ENCODE data around the gene ENDOD1.

DNA sequence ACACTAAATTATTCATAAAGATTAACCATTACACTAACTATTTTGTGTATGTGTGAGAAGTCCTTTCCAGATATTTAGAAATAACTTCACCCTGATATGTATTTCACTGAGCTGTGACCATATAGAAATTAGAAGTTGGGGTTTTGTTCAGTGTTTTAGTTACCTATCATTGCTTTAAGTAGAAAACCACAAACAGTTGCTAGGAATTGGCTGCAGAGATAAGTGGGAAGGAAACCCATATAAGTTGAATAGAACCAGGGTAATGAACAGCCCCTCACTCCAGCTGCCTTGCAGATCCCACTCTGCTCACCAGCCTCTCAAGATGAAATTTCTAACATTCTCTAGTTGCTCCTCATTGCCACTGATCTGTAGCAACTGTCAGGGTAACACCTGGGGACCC lies 12.7 kb upstream of the ENDOD1 start:
- no peak for TF ChIP-seq POLR2A (IDR thresholded peaks at IDR 0.05)
- TF ChIP-seq, protein P1, sequence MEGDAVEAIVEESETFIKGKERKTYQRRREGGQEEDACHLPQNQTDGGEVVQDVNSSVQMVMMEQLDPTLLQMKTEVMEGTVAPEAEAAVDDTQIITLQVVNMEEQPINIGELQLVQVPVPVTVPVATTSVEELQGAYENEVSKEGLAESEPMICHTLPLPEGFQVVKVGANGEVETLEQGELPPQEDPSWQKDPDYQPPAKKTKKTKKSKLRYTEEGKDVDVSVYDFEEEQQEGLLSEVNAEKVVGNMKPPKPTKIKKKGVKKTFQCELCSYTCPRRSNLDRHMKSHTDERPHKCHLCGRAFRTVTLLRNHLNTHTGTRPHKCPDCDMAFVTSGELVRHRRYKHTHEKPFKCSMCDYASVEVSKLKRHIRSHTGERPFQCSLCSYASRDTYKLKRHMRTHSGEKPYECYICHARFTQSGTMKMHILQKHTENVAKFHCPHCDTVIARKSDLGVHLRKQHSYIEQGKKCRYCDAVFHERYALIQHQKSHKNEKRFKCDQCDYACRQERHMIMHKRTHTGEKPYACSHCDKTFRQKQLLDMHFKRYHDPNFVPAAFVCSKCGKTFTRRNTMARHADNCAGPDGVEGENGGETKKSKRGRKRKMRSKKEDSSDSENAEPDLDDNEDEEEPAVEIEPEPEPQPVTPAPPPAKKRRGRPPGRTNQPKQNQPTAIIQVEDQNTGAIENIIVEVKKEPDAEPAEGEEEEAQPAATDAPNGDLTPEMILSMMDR (IDR thresholded peaks at IDR 0.05), result no peak
